ENCODE measurements around the gene PARD6G. TPM values are rescaled to one million over a fixed set of nuclear protein-coding genes. Genes with fewer than 3 reads are reported as not detected.
A peak's percentile ranks its signal among the peaks of the same experiment; 100 is the strongest.
"Not testable (repeated sequence)": the region's sequence is repeated elsewhere in the genome, so short reads cannot be mapped to it uniquely, and the experiment has no call there.

Gene PARD6G, protein sequence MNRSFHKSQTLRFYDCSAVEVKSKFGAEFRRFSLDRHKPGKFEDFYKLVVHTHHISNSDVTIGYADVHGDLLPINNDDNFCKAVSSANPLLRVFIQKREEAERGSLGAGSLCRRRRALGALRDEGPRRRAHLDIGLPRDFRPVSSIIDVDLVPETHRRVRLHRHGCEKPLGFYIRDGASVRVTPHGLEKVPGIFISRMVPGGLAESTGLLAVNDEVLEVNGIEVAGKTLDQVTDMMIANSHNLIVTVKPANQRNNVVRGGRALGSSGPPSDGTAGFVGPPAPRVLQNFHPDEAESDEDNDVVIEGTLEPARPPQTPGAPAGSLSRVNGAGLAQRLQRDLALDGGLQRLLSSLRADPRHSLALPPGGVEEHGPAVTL
- not detected in 2 replicates for total RNA-seq (2014; rRNA removed; shearing (Covaris generic); ENCODE audit: low replicate concordance)

- Histone ChIP-seq H3K4me3 (ENCODE audit: low read length) (no peak within 1 kb of the TSS), H3K9ac (ENCODE audit: low read length) (no peak within 1 kb of the TSS), H3K36me3 (ENCODE audit: insufficient read depth, low read length) (no peaks in the 10 kb centered on the region), H3K4me1 (ENCODE audit: low read length) (no peaks in the 10 kb centered on the region), H3K9me3 (ENCODE audit: low read length) (no peaks in the 10 kb centered on the region), H3K27me3 (ENCODE audit: low read length) (no peaks in the 10 kb centered on the region), H3K27ac (ENCODE audit: low read length) (no peak within 1 kb of the TSS), H3K4me2 (ENCODE audit: low read depth, low read length, poor library complexity, severe bottlenecking) (no peak within 1 kb of the TSS), H4K20me1 (ENCODE audit: insufficient read depth, low read depth, low read length) (no peaks in the 10 kb centered on the region), H3K79me2 (ENCODE audit: low read length) (no peaks in the 10 kb centered on the region), H2AFZ (ENCODE audit: low read length) (no peak within 1 kb of the TSS), H3K9me2 (replicated peaks; ENCODE audit: insufficient read depth, low read length) (no peaks in the 10 kb centered on the region)
- DNase-seq: no peak
Measured at GRCh38 chr18:80247393-80247841, at the start of gene PARD6G. PARD6G (minus strand) TSS chr18:80247514; CDS start chr18:80247348, 166 bp downstream.

GRCh38 chr18:80262241-80263033 is 15.1 kb upstream of the PARD6G start:
- not testable (repeated sequence) for H3K9me2 ChIP-seq (replicated peaks; ENCODE audit: insufficient read depth, low read length); H3K79me2 ChIP-seq (ENCODE audit: low read length); H3K9me3 ChIP-seq (ENCODE audit: low read length); H3K27me3 ChIP-seq (ENCODE audit: low read length); DNase-seq; H3K27ac ChIP-seq (ENCODE audit: low read length); H3K4me1 ChIP-seq (ENCODE audit: low read length); H3K4me3 ChIP-seq (ENCODE audit: low read length); H3K36me3 ChIP-seq (ENCODE audit: insufficient read depth, low read length); H4K20me1 ChIP-seq (ENCODE audit: insufficient read depth, low read depth, low read length); H2AFZ ChIP-seq (ENCODE audit: low read length); H3K9ac ChIP-seq (ENCODE audit: low read length); H3K4me2 ChIP-seq (ENCODE audit: low read depth, low read length, poor library complexity, severe bottlenecking)

GRCh38 chr18:80259610-80260009 is 12.3 kb upstream of the PARD6G start:
- no peaks in the 10 kb centered on the region for H3K27me3 ChIP-seq (ENCODE audit: low read length)
- no peak overlapping the region for H3K9ac ChIP-seq (ENCODE audit: low read length)
- H3K4me2 ChIP-seq (ENCODE audit: low read depth, low read length, poor library complexity, severe bottlenecking): no peak overlapping the region
- H3K4me1 ChIP-seq (ENCODE audit: low read length): no peaks in the 10 kb centered on the region
- no peak overlapping the region for H3K4me3 ChIP-seq (ENCODE audit: low read length)
- no peak overlapping the region for H3K27ac ChIP-seq (ENCODE audit: low read length)
- no peaks in the 10 kb centered on the region for H3K9me3 ChIP-seq (ENCODE audit: low read length)
- H4K20me1 ChIP-seq (ENCODE audit: insufficient read depth, low read depth, low read length): no peaks in the 10 kb centered on the region
- H3K9me2 ChIP-seq (replicated peaks; ENCODE audit: insufficient read depth, low read length): no peaks in the 10 kb centered on the region
- H3K79me2 ChIP-seq (ENCODE audit: low read length): no peaks in the 10 kb centered on the region
- DNase-seq: no peak
- no peaks in the 10 kb centered on the region for H3K36me3 ChIP-seq (ENCODE audit: insufficient read depth, low read length)
- no peak overlapping the region for H2AFZ ChIP-seq (ENCODE audit: low read length)

- Histone ChIP-seq H4K20me1 (ENCODE audit: insufficient read depth, low read depth, low read length) (no peaks in the 10 kb centered on the region), H2AFZ (ENCODE audit: low read length) (no peak overlapping the region), H3K27ac (ENCODE audit: low read length) (no peak overlapping the region), H3K4me3 (ENCODE audit: low read length) (no peak overlapping the region), H3K36me3 (ENCODE audit: insufficient read depth, low read length) (no peaks in the 10 kb centered on the region), H3K4me2 (ENCODE audit: low read depth, low read length, poor library complexity, severe bottlenecking) (no peak overlapping the region), H3K4me1 (ENCODE audit: low read length) (no peaks in the 10 kb centered on the region), H3K9me3 (ENCODE audit: low read length) (peaks cover 4% of the 10 kb centered on the region; the same call in 1 of the 2 replicates), H3K9ac (ENCODE audit: low read length) (no peak overlapping the region), H3K9me2 (replicated peaks; ENCODE audit: insufficient read depth, low read length) (no peaks in the 10 kb centered on the region), H3K79me2 (ENCODE audit: low read length) (no peaks in the 10 kb centered on the region), H3K27me3 (ENCODE audit: low read length) (no peaks in the 10 kb centered on the region)
- DNase-seq: no peak
Measured at GRCh38 chr18:80258640-80259039, 11.3 kb upstream of the PARD6G start.

DNA sequence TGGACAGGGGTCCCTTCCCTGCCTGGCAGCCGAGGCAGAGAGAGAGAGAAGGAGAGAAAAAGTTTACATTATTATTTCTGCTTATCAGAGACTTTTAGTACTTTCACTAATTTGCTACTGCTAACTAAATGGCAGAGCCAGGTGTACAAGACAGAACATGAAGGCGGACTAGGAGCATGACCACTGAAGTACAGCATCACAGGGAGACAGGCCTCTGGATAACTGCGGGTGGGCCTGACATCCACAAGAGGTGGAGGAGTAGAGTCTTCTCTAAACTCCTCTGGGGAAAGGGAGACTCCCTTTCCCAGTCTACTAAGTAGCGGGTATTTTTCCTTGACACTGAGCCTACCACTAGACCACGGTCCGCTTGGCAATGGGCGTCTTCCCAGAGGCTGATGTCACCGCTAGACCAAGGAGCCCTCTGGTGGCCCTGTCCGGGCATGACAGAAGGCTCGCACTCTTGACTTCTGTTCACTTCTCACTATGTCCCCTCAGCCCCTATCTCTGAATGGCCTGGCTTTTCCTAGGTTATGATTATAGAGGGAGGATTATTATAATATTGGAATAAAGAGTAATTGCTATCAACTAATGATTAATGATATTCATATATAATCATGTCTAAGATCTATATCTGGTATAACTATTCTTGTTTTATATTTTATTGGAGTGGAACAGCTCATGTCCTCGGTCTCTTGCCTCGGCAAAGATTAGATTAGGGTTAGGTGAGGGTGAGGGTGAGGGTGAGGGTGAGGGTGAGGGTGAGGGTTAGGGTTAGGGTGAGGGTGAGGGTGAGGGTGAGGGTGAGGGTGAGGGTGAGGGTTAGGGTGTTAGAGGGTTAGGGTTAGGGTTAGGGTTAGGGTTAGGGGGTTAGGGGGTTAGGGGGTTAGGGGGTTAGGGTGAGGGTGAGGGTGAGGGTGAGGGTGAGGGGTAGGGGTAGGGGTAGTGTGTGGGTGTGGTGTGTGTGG is 10.5 kb upstream of the PARD6G start:
- not testable (repeated sequence) for H3K4me2 ChIP-seq (ENCODE audit: low read depth, low read length, poor library complexity, severe bottlenecking); H3K36me3 ChIP-seq (ENCODE audit: insufficient read depth, low read length); H3K9me3 ChIP-seq (ENCODE audit: low read length); H3K9ac ChIP-seq (ENCODE audit: low read length); H3K79me2 ChIP-seq (ENCODE audit: low read length); H3K4me1 ChIP-seq (ENCODE audit: low read length); H3K27ac ChIP-seq (ENCODE audit: low read length); H3K9me2 ChIP-seq (replicated peaks; ENCODE audit: insufficient read depth, low read length); H2AFZ ChIP-seq (ENCODE audit: low read length); H3K27me3 ChIP-seq (ENCODE audit: low read length); H4K20me1 ChIP-seq (ENCODE audit: insufficient read depth, low read depth, low read length); H3K4me3 ChIP-seq (ENCODE audit: low read length)
- peak; percentile 86 for DNase-seq

GRCh38 chr18:80254971-80255500 is 7.7 kb upstream of the PARD6G start:
- Histone ChIP-seq H4K20me1 (ENCODE audit: insufficient read depth, low read depth, low read length) (no peaks in the 10 kb centered on the region), H3K9ac (ENCODE audit: low read length) (no peak overlapping the region), H3K79me2 (ENCODE audit: low read length) (no peaks in the 10 kb centered on the region), H3K4me1 (ENCODE audit: low read length) (no peaks in the 10 kb centered on the region), H3K4me2 (ENCODE audit: low read depth, low read length, poor library complexity, severe bottlenecking) (no peak overlapping the region), H3K9me2 (replicated peaks; ENCODE audit: insufficient read depth, low read length) (no peaks in the 10 kb centered on the region), H3K27me3 (ENCODE audit: low read length) (no peaks in the 10 kb centered on the region), H2AFZ (ENCODE audit: low read length) (no peak overlapping the region), H3K4me3 (ENCODE audit: low read length) (no peak overlapping the region), H3K36me3 (ENCODE audit: insufficient read depth, low read length) (no peaks in the 10 kb centered on the region), H3K9me3 (ENCODE audit: low read length) (peaks cover 4% of the 10 kb centered on the region; the same call in 1 of the 2 replicates), H3K27ac (ENCODE audit: low read length) (no peak overlapping the region)
- DNase-seq: no peak

- no peak overlapping the region for H3K4me3 ChIP-seq (ENCODE audit: low read length)
- H2AFZ ChIP-seq (ENCODE audit: low read length): no peak overlapping the region
- peaks cover 4% of the 10 kb centered on the region; the same call in 1 of the 2 replicates for H3K9me3 ChIP-seq (ENCODE audit: low read length)
- H3K4me2 ChIP-seq (ENCODE audit: low read depth, low read length, poor library complexity, severe bottlenecking): no peak overlapping the region
- H3K4me1 ChIP-seq (ENCODE audit: low read length): no peaks in the 10 kb centered on the region
- no peak overlapping the region for H3K27ac ChIP-seq (ENCODE audit: low read length)
- DNase-seq: peak; percentile 61
- no peak overlapping the region for H3K9ac ChIP-seq (ENCODE audit: low read length)
- no peaks in the 10 kb centered on the region for H3K36me3 ChIP-seq (ENCODE audit: insufficient read depth, low read length)
- no peaks in the 10 kb centered on the region for H4K20me1 ChIP-seq (ENCODE audit: insufficient read depth, low read depth, low read length)
- no peaks in the 10 kb centered on the region for H3K9me2 ChIP-seq (replicated peaks; ENCODE audit: insufficient read depth, low read length)
- no peaks in the 10 kb centered on the region for H3K79me2 ChIP-seq (ENCODE audit: low read length)
- no peaks in the 10 kb centered on the region for H3K27me3 ChIP-seq (ENCODE audit: low read length)
Measured at GRCh38 chr18:80253871-80254492, 6.7 kb upstream of the PARD6G start.
